Measurements from ENCODE around the gene GPA33.

Gene GPA33

DNA sequence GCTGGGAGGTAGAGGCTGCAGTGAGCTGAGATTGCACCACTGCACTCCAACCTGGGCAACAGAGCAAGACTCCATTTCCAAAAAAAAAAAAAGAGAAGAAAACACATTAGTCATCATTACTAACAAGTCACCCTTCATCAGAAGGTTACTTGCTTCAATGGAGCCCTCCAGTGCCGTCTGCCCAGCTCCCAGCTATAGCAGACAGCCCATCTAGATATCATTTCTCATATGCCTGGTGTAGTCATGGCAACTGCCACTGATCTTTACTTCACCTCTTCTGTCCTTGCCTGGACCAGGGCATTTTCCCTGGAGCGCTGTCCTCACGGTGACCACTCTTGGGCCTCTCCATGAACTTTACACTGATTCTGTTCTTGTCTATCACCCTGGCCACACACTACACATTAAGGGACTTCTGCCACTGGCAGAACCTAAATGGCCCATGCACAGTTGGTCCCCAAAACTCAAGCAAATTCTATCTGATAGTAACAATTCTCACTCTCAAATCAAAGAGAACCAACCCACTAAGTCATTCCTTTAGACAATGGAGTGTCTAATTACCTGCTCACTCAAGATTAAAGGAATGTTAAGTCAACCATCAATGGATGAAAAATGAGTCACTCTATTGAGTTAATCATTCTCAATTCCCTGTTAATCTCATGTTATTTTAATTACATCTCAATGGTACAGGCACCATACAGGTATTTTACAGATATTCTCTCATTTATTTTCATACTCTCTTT lies 12.9 kb downstream of the GPA33 start:
- Mint-ChIP-seq H3K4me1 (no peaks in the 10 kb centered on the region), H3K27me3 (ENCODE audit: low read depth, poor library complexity) (peaks cover 7% of the 10 kb centered on the region), H3K4me3 (no peak overlapping the region), H3K27ac (no peak overlapping the region), H3K9me3 (no peaks in the 10 kb centered on the region), H3K36me3 (ENCODE audit: low read depth) (no peaks in the 10 kb centered on the region)
- TF ChIP-seq, protein P1, sequence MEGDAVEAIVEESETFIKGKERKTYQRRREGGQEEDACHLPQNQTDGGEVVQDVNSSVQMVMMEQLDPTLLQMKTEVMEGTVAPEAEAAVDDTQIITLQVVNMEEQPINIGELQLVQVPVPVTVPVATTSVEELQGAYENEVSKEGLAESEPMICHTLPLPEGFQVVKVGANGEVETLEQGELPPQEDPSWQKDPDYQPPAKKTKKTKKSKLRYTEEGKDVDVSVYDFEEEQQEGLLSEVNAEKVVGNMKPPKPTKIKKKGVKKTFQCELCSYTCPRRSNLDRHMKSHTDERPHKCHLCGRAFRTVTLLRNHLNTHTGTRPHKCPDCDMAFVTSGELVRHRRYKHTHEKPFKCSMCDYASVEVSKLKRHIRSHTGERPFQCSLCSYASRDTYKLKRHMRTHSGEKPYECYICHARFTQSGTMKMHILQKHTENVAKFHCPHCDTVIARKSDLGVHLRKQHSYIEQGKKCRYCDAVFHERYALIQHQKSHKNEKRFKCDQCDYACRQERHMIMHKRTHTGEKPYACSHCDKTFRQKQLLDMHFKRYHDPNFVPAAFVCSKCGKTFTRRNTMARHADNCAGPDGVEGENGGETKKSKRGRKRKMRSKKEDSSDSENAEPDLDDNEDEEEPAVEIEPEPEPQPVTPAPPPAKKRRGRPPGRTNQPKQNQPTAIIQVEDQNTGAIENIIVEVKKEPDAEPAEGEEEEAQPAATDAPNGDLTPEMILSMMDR (IDR thresholded peaks at IDR 0.05), result no peak
- no peak for DNase-seq

DNA sequence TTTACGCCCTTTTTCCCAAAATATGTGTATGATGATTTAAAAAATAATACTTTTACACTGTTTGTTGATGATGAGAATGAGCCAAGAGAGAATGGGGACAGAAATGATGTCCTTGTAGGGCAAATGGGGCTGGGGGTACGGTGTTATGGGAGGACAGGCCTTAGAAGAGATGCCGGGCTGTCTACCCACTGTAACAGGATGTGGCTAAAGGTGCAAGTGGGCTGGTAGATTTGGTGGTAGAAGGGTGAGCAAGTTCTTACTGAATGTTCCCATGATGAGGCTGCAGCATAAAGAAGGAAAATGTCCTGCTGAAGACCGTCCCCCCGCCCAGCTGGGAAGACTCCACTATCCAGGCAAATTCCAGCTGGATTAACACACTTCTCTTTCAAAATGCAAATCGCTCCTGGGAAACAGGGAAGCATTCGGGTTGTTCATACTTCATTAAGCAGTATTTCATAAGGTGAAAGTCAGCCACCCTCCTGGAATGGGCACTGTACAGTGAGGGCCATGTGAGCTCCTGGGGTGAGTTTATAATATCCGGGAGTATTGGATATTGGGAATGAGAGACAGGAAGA lies 14.0 kb downstream of the GPA33 start:
- Mint-ChIP-seq H3K4me1 (no peaks in the 10 kb centered on the region), H3K36me3 (ENCODE audit: low read depth) (no peaks in the 10 kb centered on the region), H3K4me3 (no peak overlapping the region), H3K27ac (no peak overlapping the region), H3K9me3 (no peaks in the 10 kb centered on the region), H3K27me3 (ENCODE audit: low read depth, poor library complexity) (peaks cover 5% of the 10 kb centered on the region)
- DNase-seq, result no peak
- TF ChIP-seq, protein P1 (IDR thresholded peaks at IDR 0.05), result no peak

GRCh38 chr1:167071286-167071685 lies 18.9 kb downstream of the GPA33 start:
- peaks cover 3% of the 10 kb centered on the region for H3K27me3 Mint-ChIP-seq (ENCODE audit: low read depth, poor library complexity)
- peaks cover 8% of the 10 kb centered on the region for H3K4me1 Mint-ChIP-seq
- TF ChIP-seq, protein P1 (IDR thresholded peaks at IDR 0.05), result no peak
- H3K9me3 Mint-ChIP-seq, result no peaks in the 10 kb centered on the region
- H3K36me3 Mint-ChIP-seq (ENCODE audit: low read depth), result no peaks in the 10 kb centered on the region
- no peak for DNase-seq
- no peak overlapping the region for H3K27ac Mint-ChIP-seq
- H3K4me3 Mint-ChIP-seq, result no peak overlapping the region

GRCh38 chr1:167068761-167069160 lies 21.4 kb downstream of the GPA33 start:
- Mint-ChIP-seq H3K27ac (no peak overlapping the region), H3K4me1 (peaks cover 8% of the 10 kb centered on the region), H3K27me3 (ENCODE audit: low read depth, poor library complexity) (peaks cover 8% of the 10 kb centered on the region), H3K4me3 (no peak overlapping the region), H3K36me3 (ENCODE audit: low read depth) (no peaks in the 10 kb centered on the region), H3K9me3 (no peaks in the 10 kb centered on the region)
- no peak for DNase-seq
- TF ChIP-seq, protein P1 (IDR thresholded peaks at IDR 0.05), result no peak

DNA sequence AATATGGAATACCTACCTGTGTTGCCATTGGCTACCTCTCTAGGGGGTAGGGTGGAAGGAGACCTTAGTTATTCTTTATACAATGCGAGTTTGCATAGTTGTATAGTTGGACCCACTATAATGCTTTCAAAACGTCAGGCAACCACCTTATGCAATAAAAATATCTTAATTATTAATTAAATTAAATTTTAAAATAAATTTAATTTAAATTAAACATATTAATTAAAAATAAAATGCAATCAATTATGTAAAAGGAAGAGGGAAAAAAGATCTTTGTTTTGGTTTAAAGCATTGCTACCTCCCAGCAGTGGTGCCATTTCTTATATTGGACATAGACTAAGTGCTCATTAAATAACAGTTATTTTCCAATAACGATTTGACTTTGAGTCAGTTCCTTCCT lies 22.3 kb downstream of the GPA33 start:
- DNase-seq, result no peak
- Mint-ChIP-seq H3K4me3 (no peak overlapping the region), H3K27me3 (ENCODE audit: low read depth, poor library complexity) (peaks cover 8% of the 10 kb centered on the region), H3K4me1 (peaks cover 8% of the 10 kb centered on the region), H3K27ac (no peak overlapping the region), H3K36me3 (ENCODE audit: low read depth) (no peaks in the 10 kb centered on the region), H3K9me3 (no peaks in the 10 kb centered on the region)
- TF ChIP-seq, protein P1 (IDR thresholded peaks at IDR 0.05), result no peak
